Measurements from ENCODE around the gene ATP6V1C2. TPM values are rescaled to one million over a fixed set of nuclear protein-coding genes. Genes with fewer than 3 reads are reported as not detected.

Gene ATP6V1C2
- total and polyA plus RNA-seq, 8 donors, result 0.06 to 2.0 (median 0.34) TPM; not detected in 1

DNA sequence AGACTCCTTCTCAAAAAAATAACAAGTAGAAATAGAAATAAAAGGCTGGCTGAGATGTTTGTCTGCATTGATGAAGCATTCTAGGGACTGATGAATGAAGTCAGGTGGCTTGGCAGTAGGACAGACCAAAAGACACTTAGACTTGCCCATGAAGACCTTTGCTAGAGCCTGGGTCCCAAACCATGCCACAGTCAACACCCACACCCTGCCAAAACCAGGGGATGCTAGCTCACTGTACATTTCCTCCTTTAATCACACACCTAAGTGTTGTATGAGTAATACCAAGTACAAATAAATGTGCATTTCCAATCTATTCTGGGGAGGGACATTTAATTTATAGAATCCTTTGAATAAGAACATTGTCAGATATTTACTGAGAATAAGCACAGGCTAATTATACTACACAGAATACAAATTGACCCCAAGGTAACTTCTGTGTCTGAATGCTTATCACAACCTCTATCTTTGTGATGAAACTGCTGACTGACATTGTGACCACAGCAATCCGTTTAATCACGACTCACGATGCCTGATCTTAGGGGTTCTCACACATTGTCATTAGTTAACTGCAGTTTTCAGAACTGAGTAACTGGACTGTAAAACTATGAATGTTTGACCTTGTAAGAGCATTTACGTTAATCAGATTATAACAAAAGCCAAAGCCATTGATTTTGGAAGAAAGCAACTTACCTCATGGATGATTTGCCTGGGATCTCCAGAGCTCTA is 21.2 kb upstream of the ATP6V1C2 start:
- no peak for DNase-seq
- 55 to 61% methylated on average over 4 of the region's 4 CpGs for WGBS, 2 donors
- Histone ChIP-seq H3K36me3 (no peaks in the 10 kb centered on the region), H3K4me1 (no peaks in the 10 kb centered on the region), H3K9me3 (no peaks in the 10 kb centered on the region), H3K4me3 (no peak overlapping the region), H3K27ac (no peak overlapping the region), H3K27me3 (no peaks in the 10 kb centered on the region)
- ATAC-seq, result no peak
- FAIRE-seq, result no peak
- TF ChIP-seq, protein P1, sequence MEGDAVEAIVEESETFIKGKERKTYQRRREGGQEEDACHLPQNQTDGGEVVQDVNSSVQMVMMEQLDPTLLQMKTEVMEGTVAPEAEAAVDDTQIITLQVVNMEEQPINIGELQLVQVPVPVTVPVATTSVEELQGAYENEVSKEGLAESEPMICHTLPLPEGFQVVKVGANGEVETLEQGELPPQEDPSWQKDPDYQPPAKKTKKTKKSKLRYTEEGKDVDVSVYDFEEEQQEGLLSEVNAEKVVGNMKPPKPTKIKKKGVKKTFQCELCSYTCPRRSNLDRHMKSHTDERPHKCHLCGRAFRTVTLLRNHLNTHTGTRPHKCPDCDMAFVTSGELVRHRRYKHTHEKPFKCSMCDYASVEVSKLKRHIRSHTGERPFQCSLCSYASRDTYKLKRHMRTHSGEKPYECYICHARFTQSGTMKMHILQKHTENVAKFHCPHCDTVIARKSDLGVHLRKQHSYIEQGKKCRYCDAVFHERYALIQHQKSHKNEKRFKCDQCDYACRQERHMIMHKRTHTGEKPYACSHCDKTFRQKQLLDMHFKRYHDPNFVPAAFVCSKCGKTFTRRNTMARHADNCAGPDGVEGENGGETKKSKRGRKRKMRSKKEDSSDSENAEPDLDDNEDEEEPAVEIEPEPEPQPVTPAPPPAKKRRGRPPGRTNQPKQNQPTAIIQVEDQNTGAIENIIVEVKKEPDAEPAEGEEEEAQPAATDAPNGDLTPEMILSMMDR (IDR thresholded peaks at IDR 0.05), result no peak
- intact Hi-C loops (cut with DNase I), result no loop called here

DNA sequence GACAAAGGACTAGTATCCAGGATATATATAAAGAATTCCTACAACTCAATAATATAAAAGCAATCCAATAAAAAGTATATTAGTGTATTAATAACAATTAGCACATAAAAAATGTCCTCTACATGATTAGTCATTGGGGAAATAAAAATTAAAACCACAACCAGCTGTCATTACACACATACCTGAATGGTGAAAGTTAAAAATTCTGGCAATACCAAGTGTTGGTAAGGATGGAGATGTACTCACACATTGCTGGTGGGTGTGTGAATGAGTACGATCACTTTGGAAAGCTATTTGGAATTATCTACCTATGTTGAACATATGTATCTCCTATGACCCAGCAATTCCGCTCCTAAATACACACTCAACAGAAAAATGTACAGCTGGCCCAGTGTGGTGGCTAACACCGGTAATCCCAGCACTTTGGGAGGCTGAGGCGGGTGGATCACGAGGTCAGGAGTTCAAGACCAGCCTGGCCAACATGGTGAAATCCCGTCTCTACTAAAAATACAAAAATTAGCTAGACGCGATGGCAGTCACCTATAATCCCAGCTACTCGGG is 17.3 kb upstream of the ATP6V1C2 start:
- TF ChIP-seq, protein P1 (IDR thresholded peaks at IDR 0.05), result no peak
- Histone ChIP-seq H3K4me1 (no peaks in the 10 kb centered on the region), H3K4me3 (no peak overlapping the region), H3K9me3 (no peaks in the 10 kb centered on the region), H3K27ac (no peak overlapping the region), H3K27me3 (no peaks in the 10 kb centered on the region), H3K36me3 (no peaks in the 10 kb centered on the region)
- intact Hi-C loops (cut with DNase I), result no loop called here
- ATAC-seq, result no peak
- no peak for DNase-seq
- 88 to 89% methylated on average over 9 of the region's 9 CpGs for WGBS, 2 donors
- FAIRE-seq, result no peak

DNA sequence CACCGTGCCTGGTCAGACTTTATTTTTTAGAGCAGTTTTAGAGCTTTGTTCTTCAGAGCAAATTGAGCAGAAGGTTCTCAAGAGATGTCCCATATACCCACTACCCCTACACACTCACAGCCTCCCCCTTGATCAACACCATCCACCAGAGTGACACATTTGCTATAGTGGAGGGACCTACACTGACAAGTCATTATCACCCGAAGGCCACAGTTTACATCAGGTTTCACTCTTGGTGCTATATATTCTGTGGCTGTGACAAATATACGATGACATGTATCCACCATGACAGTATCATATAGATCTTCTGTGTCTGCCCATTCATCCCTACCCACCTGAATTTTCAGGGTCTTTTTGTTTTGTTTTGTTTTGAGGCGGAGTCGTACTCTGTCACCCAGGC is 15.4 kb upstream of the ATP6V1C2 start:
- Histone ChIP-seq H3K27ac (no peak overlapping the region), H3K4me3 (no peak overlapping the region), H3K36me3 (no peaks in the 10 kb centered on the region), H3K27me3 (no peaks in the 10 kb centered on the region), H3K9me3 (no peaks in the 10 kb centered on the region), H3K4me1 (no peaks in the 10 kb centered on the region)
- DNase-seq (no peak), ATAC-seq (no peak), FAIRE-seq (no peak)
- WGBS, 2 donors, result 80 to 91% methylated on average over 5 of the region's 5 CpGs
- intact Hi-C loops (cut with DNase I), result no loop called here
- TF ChIP-seq, protein P1 (IDR thresholded peaks at IDR 0.05), result no peak

DNA sequence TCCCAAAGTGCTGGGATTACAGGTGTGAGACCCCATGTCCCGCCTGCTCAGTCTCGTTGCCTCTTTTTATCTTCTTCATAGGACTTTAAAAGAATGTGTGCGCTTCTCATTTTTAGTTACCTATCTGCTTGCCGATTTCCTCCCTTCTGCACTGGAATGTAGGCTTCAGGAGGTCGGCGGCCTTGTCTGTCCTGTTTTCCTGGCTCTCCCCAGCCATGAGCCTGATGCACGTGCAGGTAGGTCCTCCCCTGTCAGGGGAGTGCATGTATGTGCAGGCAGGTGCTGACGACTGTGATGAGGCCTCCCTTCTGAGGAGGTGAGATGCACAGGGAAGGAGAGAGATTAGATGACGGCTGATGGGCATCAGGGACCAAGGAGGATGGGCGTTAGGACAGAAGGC is 13.6 kb upstream of the ATP6V1C2 start:
- Histone ChIP-seq H3K9me3 (no peaks in the 10 kb centered on the region), H3K36me3 (no peaks in the 10 kb centered on the region), H3K4me1 (no peaks in the 10 kb centered on the region), H3K27ac (no peak overlapping the region), H3K27me3 (no peaks in the 10 kb centered on the region), H3K4me3 (no peak overlapping the region)
- DNase-seq (no peak), FAIRE-seq (no peak), ATAC-seq (no peak)
- WGBS, 2 donors, result 39 to 42% methylated on average over 10 of the region's 10 CpGs
- TF ChIP-seq, protein P1 (IDR thresholded peaks at IDR 0.05), result no peak
- intact Hi-C loops (cut with DNase I), result no loop called here

DNA sequence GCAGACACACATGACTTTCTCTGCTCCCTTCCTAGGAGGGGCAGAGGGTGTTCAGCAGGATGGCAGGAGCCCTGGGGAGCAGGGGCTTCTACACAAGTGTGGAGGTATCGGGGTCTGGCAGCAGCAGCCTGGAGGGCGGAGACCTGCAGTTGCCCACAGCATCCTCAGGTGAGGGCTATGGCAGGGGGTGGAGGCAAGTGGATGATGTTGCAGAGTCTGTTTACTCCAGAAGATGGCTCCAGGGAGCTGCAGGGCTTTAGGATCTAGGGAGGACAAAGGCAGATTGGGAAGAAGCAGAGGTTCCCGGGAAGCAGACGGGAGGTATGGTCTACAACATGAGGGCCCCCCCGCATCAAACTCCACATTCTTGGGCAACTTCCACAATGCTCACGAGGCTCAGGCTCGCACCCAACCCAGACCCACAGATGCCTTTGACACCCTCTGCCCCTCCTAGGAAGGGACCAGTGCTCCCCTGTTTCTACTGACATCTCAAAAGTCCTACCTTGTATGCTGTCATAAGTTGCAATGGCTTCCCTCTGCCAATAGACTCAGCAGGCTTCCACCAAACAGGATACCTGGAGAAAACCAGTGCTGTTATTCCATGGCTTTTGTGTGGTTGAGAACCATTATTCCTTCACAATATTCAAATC is 12.0 kb upstream of the ATP6V1C2 start:
- DNase-seq (no peak), FAIRE-seq (no peak), ATAC-seq (peak in 1 of 4 donors; percentile 27)
- intact Hi-C loops (cut with DNase I), result no loop called here
- TF ChIP-seq, protein P1 (IDR thresholded peaks at IDR 0.05), result no peak
- Histone ChIP-seq H3K36me3 (no peaks in the 10 kb centered on the region), H3K4me1 (no peaks in the 10 kb centered on the region), H3K27me3 (no peaks in the 10 kb centered on the region), H3K4me3 (no peak overlapping the region), H3K9me3 (no peaks in the 10 kb centered on the region), H3K27ac (no peak overlapping the region)
- 13 to 19% methylated on average over 7 of the region's 7 CpGs for WGBS, 2 donors
